OCI-LY1 (cell line): Measurements from ENCODE around the gene SYPL1.
"Not testable (repeated sequence)": the region's sequence is repeated elsewhere in the genome, so short reads cannot be mapped to it uniquely, and the experiment has no call there.

Experiments used
- H2AFZ ChIP-seq: fragments of 200-600 bp; sonication (generic), shearing (Covaris generic); 2 replicates; pipeline ENCODE4 v1.6.0; 2014; ENCODE audit warnings: antibody characterized with exemption, mild to moderate bottlenecking, low read length
- H3F3A ChIP-seq: fragments of 200-600 bp; sonication (generic), shearing (Covaris generic); 2 replicates; pipeline ENCODE4 v1.6.0; 2014; ENCODE audit warnings: mild to moderate bottlenecking, antibody characterized with exemption, low read length, moderate library complexity; ENCODE audit not compliant: insufficient read depth
- H3K27ac ChIP-seq: fragments of 200-600 bp; sonication (generic); 2 replicates; pipeline ENCODE4 v1.5.1; 2014; ENCODE audit warnings: low read length, mixed run types, mild to moderate bottlenecking, low read depth; ENCODE audit not compliant: poor library complexity, severe bottlenecking
- H3K27me3 ChIP-seq: fragments of 200-600 bp; sonication (generic); 2 replicates; pipeline ENCODE4 v1.6.0; 2014; ENCODE audit warnings: antibody characterized with exemption, mild to moderate bottlenecking, low read length, moderate library complexity; ENCODE audit not compliant: insufficient read depth
- H3K36me3 ChIP-seq: fragments of 200-600 bp; sonication (generic); 2 replicates; pipeline ENCODE4 v1.6.1; 2014; ENCODE audit warnings: mild to moderate bottlenecking, antibody characterized with exemption, low read length, moderate library complexity, mixed read lengths; ENCODE audit not compliant: insufficient read depth
- H3K4me1 ChIP-seq: fragments of 200-600 bp; sonication (generic); 2 replicates; pipeline ENCODE4 v1.5.1; 2014; ENCODE audit warnings: mild to moderate bottlenecking, low read length, moderate library complexity; ENCODE audit not compliant: insufficient read depth, severe bottlenecking
- H3K4me2 ChIP-seq: fragments of 200-600 bp; sonication (generic), shearing (Covaris generic); 2 replicates; pipeline ENCODE4 v1.6.1; 2014; ENCODE audit warnings: low read length
- H3K4me3 ChIP-seq: fragments of 200-600 bp; sonication (generic); 2 replicates; pipeline ENCODE4 v1.5.1; 2014; ENCODE audit warnings: low read length, low read depth, mild to moderate bottlenecking, mixed read lengths; ENCODE audit not compliant: poor library complexity, severe bottlenecking
- H3K79me2 ChIP-seq: fragments of 200-600 bp; shearing (Covaris generic); 2 replicates; pipeline ENCODE4 v1.6.1; 2016; ENCODE audit warnings: mixed run types, low read length, mixed read lengths; ENCODE audit not compliant: insufficient read depth
- H3K9ac ChIP-seq: fragments of 200-600 bp; sonication (generic), shearing (Covaris generic); 2 replicates; pipeline ENCODE4 v1.6.1; 2014; ENCODE audit warnings: mild to moderate bottlenecking, low read length, mixed read lengths
- H3K9me2 ChIP-seq: fragments of 200-600 bp; sonication (generic), shearing (Covaris generic); 2 replicates; pipeline ENCODE4 v1.6.1; 2014; ENCODE audit warnings: low read depth, mild to moderate bottlenecking, low read length, mixed read lengths
- H3K9me3 ChIP-seq: fragments of 200-600 bp; shearing (Covaris generic); 2 replicates; pipeline ENCODE4 v1.6.1; 2014; ENCODE audit warnings: low read length, mixed read lengths
- H4K20me1 ChIP-seq: fragments of 200-600 bp; sonication (generic), shearing (Covaris generic); 2 replicates; pipeline ENCODE4 v1.6.0; 2016; ENCODE audit warnings: mild to moderate bottlenecking, low read length; ENCODE audit not compliant: insufficient read depth
- CTCF ChIP-seq: fragments of 200-600 bp; sonication (generic), shearing (Covaris generic); IDR thresholded peaks from 2 replicates; pipeline ENCODE4 v1.5.1; 2017; ENCODE audit warnings: mild to moderate bottlenecking, antibody characterized with exemption, low read length, moderate library complexity, mixed read lengths
- EZH2 ChIP-seq: fragments of 200-600 bp; sonication (generic), shearing (Covaris generic); IDR thresholded peaks from 2 replicates; pipeline ENCODE4 v1.8.0; 2017; ENCODE audit warnings: borderline replicate concordance, mixed run types, mild to moderate bottlenecking, antibody characterized with exemption, low read length, moderate library complexity, mixed read lengths

The SYPL1 gene

GRCh38 chr7:106138776-106139175 is 26.7 kb upstream of the SYPL1 start:
- peak overlapping the region; percentile 32 for H3K4me3 ChIP-seq
- no peaks in the 10 kb centered on the region for H4K20me1 ChIP-seq
- H3K9me3 ChIP-seq = peaks cover 3% of the 10 kb centered on the region; the same call in 1 of the 2 replicates
- H2AFZ ChIP-seq = peak overlapping the region; percentile 9; the same call in 1 of the 2 replicates
- no peaks in the 10 kb centered on the region for H3K9me2 ChIP-seq
- H3K4me1 ChIP-seq = peaks cover 25% of the 10 kb centered on the region
- H3K36me3 ChIP-seq = no peaks in the 10 kb centered on the region; the same call in 1 of the 2 replicates
- H3K27me3 ChIP-seq = no peaks in the 10 kb centered on the region
- peak overlapping the region; percentile 54; the same call in 1 of the 2 replicates for H3K9ac ChIP-seq
- no peaks in the 10 kb centered on the region for H3K79me2 ChIP-seq
- TF ChIP-seq CTCF = no peak
- peak overlapping the region; percentile 83 for H3K27ac ChIP-seq
- H3F3A ChIP-seq = no peaks in the 10 kb centered on the region
- H3K4me2 ChIP-seq = peak overlapping the region; percentile 60

GRCh38 chr7:106138181-106138580 is 26.1 kb upstream of the SYPL1 start:
- H3K79me2 ChIP-seq, H3K9me3 ChIP-seq, H3K4me2 ChIP-seq, H4K20me1 ChIP-seq, H3K9ac ChIP-seq, H3K27me3 ChIP-seq, H3F3A ChIP-seq, H3K27ac ChIP-seq, H3K36me3 ChIP-seq, H3K9me2 ChIP-seq, H3K4me3 ChIP-seq, H2AFZ ChIP-seq: not testable (repeated sequence)
- peaks cover 21% of the 10 kb centered on the region for H3K4me1 ChIP-seq

- Histone ChIP-seq H3K27me3 (no peaks in the 10 kb centered on the region), H3K9me3 (no peaks in the 10 kb centered on the region), H3K9me2 (no peaks in the 10 kb centered on the region), H3K79me2 (no peaks in the 10 kb centered on the region), H3K4me1 (peaks cover 7% of the 10 kb centered on the region), H2AFZ (no peak overlapping the region), H3K27ac (no peak overlapping the region), H3F3A (no peaks in the 10 kb centered on the region), H4K20me1 (no peaks in the 10 kb centered on the region), H3K9ac (no peak overlapping the region), H3K4me2 (no peak overlapping the region), H3K36me3 (no peaks in the 10 kb centered on the region), H3K4me3 (no peak overlapping the region)
- TF ChIP-seq CTCF (no peak), EZH2 (no peak)
These were observed 22.1 kb upstream of the SYPL1 start for GRCh38 chr7:106134241-106134640.

- H2AFZ ChIP-seq = no peak overlapping the region
- peaks cover 8% of the 10 kb centered on the region for H3K4me1 ChIP-seq
- no peaks in the 10 kb centered on the region for H3K79me2 ChIP-seq
- no peak overlapping the region for H3K4me2 ChIP-seq
- no peaks in the 10 kb centered on the region for H4K20me1 ChIP-seq
- H3K27me3 ChIP-seq = no peaks in the 10 kb centered on the region
- H3K9me3 ChIP-seq = no peaks in the 10 kb centered on the region
- no peak for TF ChIP-seq EZH2
- no peak for TF ChIP-seq CTCF
- H3F3A ChIP-seq = no peaks in the 10 kb centered on the region
- no peaks in the 10 kb centered on the region for H3K9me2 ChIP-seq
- H3K9ac ChIP-seq = no peak overlapping the region
- H3K27ac ChIP-seq = no peak overlapping the region
- no peak overlapping the region for H3K4me3 ChIP-seq
- no peaks in the 10 kb centered on the region for H3K36me3 ChIP-seq
These were observed 17.2 kb upstream of the SYPL1 start for GRCh38 chr7:106129291-106129690.
